Astrocyte (in vitro differentiated cells and primary cell): ENCODE data around the gene SLC25A41. TPM values are rescaled to one million over a fixed set of nuclear protein-coding genes. Genes with fewer than 3 reads are reported as not detected.

ENCODE experiments used
- DNase-seq: peaks from one replicate; pipeline ENCODE4 v3.0.0-alpha.2; 2010; ENCODE audit warnings: low read depth
- FAIRE-seq: peaks from 2 replicates; lab custom pipeline; 2011; peaks lifted over from hg19 to GRCh38; lab: Jason Lieb, UNC
- H2AFZ ChIP-seq: 2 replicates; pipeline ENCODE4 v1.6.0; 2012; ENCODE audit warnings: low read depth, low read length, inconsistent platforms
- H3K27ac ChIP-seq: 2 replicates; pipeline ENCODE4 v1.5.1; 2011; ENCODE audit warnings: low read depth, low read length, inconsistent platforms
- H3K27me3 ChIP-seq: 2 replicates; pipeline ENCODE4 v1.6.0; 2011; ENCODE audit warnings: low read length, inconsistent platforms; ENCODE audit not compliant: insufficient read depth
- H3K36me3 ChIP-seq: 2 replicates; pipeline ENCODE4 v1.5.1; 2011; ENCODE audit warnings: low read length, inconsistent platforms; ENCODE audit not compliant: insufficient read depth
- H3K4me1 ChIP-seq: 2 replicates; pipeline ENCODE4 v1.5.1; 2011; ENCODE audit warnings: low read length, inconsistent platforms; ENCODE audit not compliant: insufficient read depth
- H3K4me2 ChIP-seq: 2 replicates; pipeline ENCODE4 v1.6.0; 2012; ENCODE audit warnings: low read length, inconsistent platforms
- H3K4me3 ChIP-seq: 2 replicates; pipeline ENCODE4 v1.5.1; 2011; ENCODE audit warnings: low read depth, mild to moderate bottlenecking, low read length, inconsistent platforms; ENCODE audit not compliant: insufficient read depth
- H3K79me2 ChIP-seq: 2 replicates; pipeline ENCODE4 v1.6.0; 2012; ENCODE audit warnings: mild to moderate bottlenecking, low read length, inconsistent platforms; ENCODE audit not compliant: insufficient read depth
- H3K9ac ChIP-seq: 2 replicates; pipeline ENCODE4 v1.6.0; 2012; ENCODE audit warnings: mild to moderate bottlenecking, low read length, inconsistent platforms
- H3K9me3 ChIP-seq: 2 replicates; pipeline ENCODE4 v1.5.1; 2012; ENCODE audit warnings: low read depth, mild to moderate bottlenecking, low read length, inconsistent platforms; ENCODE audit not compliant: insufficient read depth
- H4K20me1 ChIP-seq: 2 replicates; pipeline ENCODE4 v1.6.0; 2012; ENCODE audit warnings: low read length, inconsistent platforms; ENCODE audit not compliant: insufficient read depth
- H3K27ac Mint-ChIP-seq: one replicate; pipeline ENCODE4 v1.8.0; 2021; ENCODE audit warnings: mild to moderate bottlenecking, mixed read lengths; ENCODE audit not compliant: unreplicated experiment
- H3K27me3 Mint-ChIP-seq: one replicate; pipeline ENCODE4 v1.8.0; 2021; ENCODE audit warnings: low read depth, mixed read lengths; ENCODE audit not compliant: unreplicated experiment
- H3K36me3 Mint-ChIP-seq: one replicate; pipeline ENCODE4 v1.8.0; 2021; ENCODE audit warnings: low read depth, mixed read lengths; ENCODE audit not compliant: unreplicated experiment
- H3K4me1 Mint-ChIP-seq: one replicate; pipeline ENCODE4 v1.8.0; 2021; ENCODE audit warnings: low read depth, mixed read lengths; ENCODE audit not compliant: unreplicated experiment
- H3K4me3 Mint-ChIP-seq: one replicate; pipeline ENCODE4 v1.8.0; 2021; ENCODE audit warnings: mild to moderate bottlenecking, moderate library complexity, mixed read lengths; ENCODE audit not compliant: unreplicated experiment
- H3K9me3 Mint-ChIP-seq: one replicate; pipeline ENCODE4 v1.8.0; 2021; ENCODE audit warnings: mild to moderate bottlenecking, mixed read lengths; ENCODE audit not compliant: unreplicated experiment
- EZH2 ChIP-seq: IDR thresholded peaks from 2 replicates; pipeline ENCODE4 v1.6.1; 2012; ENCODE audit warnings: mild to moderate bottlenecking, low read length, inconsistent platforms; ENCODE audit not compliant: insufficient read depth
- total RNA-seq: library from RNA; stranded (reverse); gene quantifications from 2 replicates; pipeline ENCODE4 v1.2.1, GENCODE V29; 2021
- TF ChIP-seq, protein P1 (sequence below): IDR thresholded peaks from 2 replicates; pipeline ENCODE4 v1.5.1; 2011; ENCODE audit warnings: low read depth, mild to moderate bottlenecking, inconsistent platforms, low read length, moderate library complexity; ENCODE audit not compliant: insufficient read depth

Gene SLC25A41
- total RNA-seq, 1 donor from 2014 or later, result 0.75 TPM

DNA sequence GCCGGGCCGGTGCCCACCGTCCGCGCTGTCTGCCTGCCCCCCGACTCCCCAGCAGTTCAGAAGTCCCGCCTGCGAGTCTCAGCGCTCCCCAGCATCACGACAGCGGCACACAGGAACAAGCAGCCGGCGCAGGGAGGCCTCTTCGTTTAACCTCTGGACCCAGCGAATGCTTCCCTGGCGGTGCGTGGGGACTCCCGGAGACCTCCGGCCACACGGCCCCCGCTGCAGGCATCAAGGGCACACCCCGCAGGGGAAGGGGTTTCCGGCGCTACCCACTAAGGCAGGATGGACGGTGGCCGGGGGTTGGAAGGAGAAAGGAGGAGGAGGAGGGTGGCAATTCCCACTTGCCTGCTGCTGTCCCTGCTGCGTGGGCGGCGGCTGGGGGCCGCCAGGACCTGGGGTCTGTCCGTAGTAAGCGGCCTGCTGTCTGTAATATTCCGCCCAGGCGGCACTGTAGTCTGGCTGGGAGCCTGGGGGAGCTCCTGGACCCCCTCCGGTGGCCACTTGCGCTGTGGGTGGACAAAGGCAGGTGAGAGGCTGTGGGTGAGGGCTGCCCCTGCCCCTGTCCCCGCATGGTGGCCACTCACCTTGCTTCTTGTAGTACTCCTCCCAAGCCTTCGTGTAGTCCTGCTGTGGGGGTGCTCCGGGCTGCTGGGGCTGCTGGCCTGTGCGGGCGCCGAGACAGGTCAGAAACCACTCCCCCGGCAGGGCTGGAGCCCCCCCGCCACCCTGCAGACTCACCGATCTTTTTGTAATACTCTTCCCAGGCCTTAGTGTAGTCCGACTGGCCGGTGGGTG is 18.6 kb downstream of the SLC25A41 start:
- FAIRE-seq, result no peak
- no peaks in the 10 kb centered on the region for H3K4me1 Mint-ChIP-seq
- Histone ChIP-seq H3K27me3 (no peaks in the 10 kb centered on the region), H4K20me1 (peaks cover 38% of the 10 kb centered on the region), H2AFZ (no peak overlapping the region), H3K4me2 (no peak overlapping the region), H3K27ac (no peak overlapping the region), H3K9ac (no peak overlapping the region), H3K4me3 (no peak overlapping the region), H3K9me3 (no peaks in the 10 kb centered on the region), H3K79me2 (peaks cover 23% of the 10 kb centered on the region), H3K4me1 (no peaks in the 10 kb centered on the region), H3K36me3 (peaks cover 10% of the 10 kb centered on the region)
- H3K36me3 Mint-ChIP-seq, result no peaks in the 10 kb centered on the region
- H3K4me3 Mint-ChIP-seq, result no peak overlapping the region
- no peak overlapping the region for H3K27ac Mint-ChIP-seq
- H3K27me3 Mint-ChIP-seq, result no peaks in the 10 kb centered on the region
- no peak for DNase-seq
- no peaks in the 10 kb centered on the region for H3K9me3 Mint-ChIP-seq
- TF ChIP-seq, protein P1, sequence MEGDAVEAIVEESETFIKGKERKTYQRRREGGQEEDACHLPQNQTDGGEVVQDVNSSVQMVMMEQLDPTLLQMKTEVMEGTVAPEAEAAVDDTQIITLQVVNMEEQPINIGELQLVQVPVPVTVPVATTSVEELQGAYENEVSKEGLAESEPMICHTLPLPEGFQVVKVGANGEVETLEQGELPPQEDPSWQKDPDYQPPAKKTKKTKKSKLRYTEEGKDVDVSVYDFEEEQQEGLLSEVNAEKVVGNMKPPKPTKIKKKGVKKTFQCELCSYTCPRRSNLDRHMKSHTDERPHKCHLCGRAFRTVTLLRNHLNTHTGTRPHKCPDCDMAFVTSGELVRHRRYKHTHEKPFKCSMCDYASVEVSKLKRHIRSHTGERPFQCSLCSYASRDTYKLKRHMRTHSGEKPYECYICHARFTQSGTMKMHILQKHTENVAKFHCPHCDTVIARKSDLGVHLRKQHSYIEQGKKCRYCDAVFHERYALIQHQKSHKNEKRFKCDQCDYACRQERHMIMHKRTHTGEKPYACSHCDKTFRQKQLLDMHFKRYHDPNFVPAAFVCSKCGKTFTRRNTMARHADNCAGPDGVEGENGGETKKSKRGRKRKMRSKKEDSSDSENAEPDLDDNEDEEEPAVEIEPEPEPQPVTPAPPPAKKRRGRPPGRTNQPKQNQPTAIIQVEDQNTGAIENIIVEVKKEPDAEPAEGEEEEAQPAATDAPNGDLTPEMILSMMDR, result no peak

DNA sequence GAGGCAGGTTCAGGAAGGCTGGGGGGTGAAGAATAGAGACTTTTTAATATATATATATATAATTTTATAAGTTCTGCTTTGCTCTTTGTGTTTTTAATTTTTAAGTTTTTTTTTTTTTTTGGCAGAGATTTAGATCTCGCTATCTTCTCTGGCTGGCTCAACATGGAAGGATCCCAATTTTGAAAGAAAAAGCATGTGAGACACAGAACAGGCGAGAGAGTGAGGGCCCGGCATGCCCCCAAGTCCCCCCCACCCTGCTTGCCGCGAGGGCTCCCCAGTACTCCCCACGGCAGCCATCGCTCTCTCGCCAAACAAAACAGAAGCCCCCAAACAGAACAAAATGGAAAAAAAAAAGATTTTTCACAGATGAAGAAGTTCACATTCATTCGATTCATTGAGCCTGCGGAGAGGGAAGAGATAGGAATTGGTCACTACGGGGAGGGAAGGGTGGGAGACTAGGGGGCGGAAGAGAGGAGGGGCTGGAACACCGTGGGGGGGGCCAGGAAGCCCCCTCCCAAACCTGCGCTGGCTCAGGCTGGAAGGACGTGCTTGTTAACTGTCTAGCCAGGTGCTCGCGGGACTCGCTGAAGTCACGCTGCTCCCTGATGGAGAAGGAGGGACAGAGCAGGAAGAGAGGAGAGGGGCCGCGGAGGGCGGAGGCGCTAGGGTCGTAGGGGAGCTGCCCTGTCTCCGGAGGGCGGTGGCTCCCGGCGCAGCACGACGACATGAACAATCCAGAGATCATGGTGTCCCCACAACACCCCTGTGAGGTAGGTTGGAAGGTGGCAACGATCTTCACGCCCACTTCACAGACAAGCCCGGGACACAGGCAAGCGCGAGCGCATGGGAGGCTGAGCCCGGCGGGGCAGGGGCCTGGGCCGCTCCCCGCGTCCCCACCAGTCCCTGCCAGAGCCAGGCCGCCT is 19.6 kb downstream of the SLC25A41 start:
- Histone ChIP-seq H3K27ac (no peak overlapping the region), H3K4me1 (no peaks in the 10 kb centered on the region), H3K4me2 (no peak overlapping the region), H3K36me3 (peaks cover 4% of the 10 kb centered on the region), H3K9ac (no peak overlapping the region), H3K9me3 (no peaks in the 10 kb centered on the region), H3K27me3 (no peaks in the 10 kb centered on the region), H3K79me2 (peaks cover 13% of the 10 kb centered on the region), H4K20me1 (peaks cover 28% of the 10 kb centered on the region), H3K4me3 (no peak overlapping the region), H2AFZ (no peak overlapping the region)
- no peaks in the 10 kb centered on the region for H3K4me1 Mint-ChIP-seq
- H3K9me3 Mint-ChIP-seq, result no peaks in the 10 kb centered on the region
- FAIRE-seq, result no peak
- H3K27me3 Mint-ChIP-seq, result no peaks in the 10 kb centered on the region
- no peak for DNase-seq
- H3K27ac Mint-ChIP-seq, result no peak overlapping the region
- H3K4me3 Mint-ChIP-seq, result no peak overlapping the region
- H3K36me3 Mint-ChIP-seq, result no peaks in the 10 kb centered on the region
- TF ChIP-seq EZH2, result no peak
- TF ChIP-seq, protein P1, result no peak
